ENCODE data around the gene EFNA4.

- TF ChIP-seq, protein P1, sequence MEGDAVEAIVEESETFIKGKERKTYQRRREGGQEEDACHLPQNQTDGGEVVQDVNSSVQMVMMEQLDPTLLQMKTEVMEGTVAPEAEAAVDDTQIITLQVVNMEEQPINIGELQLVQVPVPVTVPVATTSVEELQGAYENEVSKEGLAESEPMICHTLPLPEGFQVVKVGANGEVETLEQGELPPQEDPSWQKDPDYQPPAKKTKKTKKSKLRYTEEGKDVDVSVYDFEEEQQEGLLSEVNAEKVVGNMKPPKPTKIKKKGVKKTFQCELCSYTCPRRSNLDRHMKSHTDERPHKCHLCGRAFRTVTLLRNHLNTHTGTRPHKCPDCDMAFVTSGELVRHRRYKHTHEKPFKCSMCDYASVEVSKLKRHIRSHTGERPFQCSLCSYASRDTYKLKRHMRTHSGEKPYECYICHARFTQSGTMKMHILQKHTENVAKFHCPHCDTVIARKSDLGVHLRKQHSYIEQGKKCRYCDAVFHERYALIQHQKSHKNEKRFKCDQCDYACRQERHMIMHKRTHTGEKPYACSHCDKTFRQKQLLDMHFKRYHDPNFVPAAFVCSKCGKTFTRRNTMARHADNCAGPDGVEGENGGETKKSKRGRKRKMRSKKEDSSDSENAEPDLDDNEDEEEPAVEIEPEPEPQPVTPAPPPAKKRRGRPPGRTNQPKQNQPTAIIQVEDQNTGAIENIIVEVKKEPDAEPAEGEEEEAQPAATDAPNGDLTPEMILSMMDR (IDR thresholded peaks at IDR 0.05; ENCODE audit: control extremely low read depth in 1 of 3, insufficient read depth in 1 of 3, low read depth in 1 of 3, low read length in 3 of 3), result no peak
- TF ChIP-seq EZH2 (IDR thresholded peaks at IDR 0.05; ENCODE audit: low read depth, low read length, severe bottlenecking), result no peak
- no peak for TF ChIP-seq RAD21 (IDR thresholded peaks at IDR 0.05 in 1 of 2, conservative IDR thresholded peaks at IDR 0.05 in 1 of 2; ENCODE audit: low read depth in 2 of 2, low read length in 2 of 2)
- TF ChIP-seq SUZ12 (IDR thresholded peaks at IDR 0.05; ENCODE audit: low read length), result no peak
- TF ChIP-seq POLR2A (IDR thresholded peaks at IDR 0.05; ENCODE audit: control extremely low read depth in 1 of 2, low read depth in 2 of 2, low read length in 2 of 2), result no peak
- no peak for TF ChIP-seq SP2 (IDR thresholded peaks at IDR 0.05; ENCODE audit: low read length)
- TF ChIP-seq CHD2 (IDR thresholded peaks at IDR 0.05; ENCODE audit: low read length), result no peak
- no peak for TF ChIP-seq RBBP5 (IDR thresholded peaks at IDR 0.05; ENCODE audit: borderline replicate concordance, low read depth, low read length)
- TF ChIP-seq NRF1 (IDR thresholded peaks at IDR 0.05; ENCODE audit: low read depth, low read length), result no peak
Observed at GRCh38 chr1:155060736-155061135, 2.8 kb upstream of the EFNA4 start.

All from H1 (cell line).